GM18868 (cell line): Measurements from ENCODE around the gene CLEC2B.
"Not testable (repeated sequence)": the region's sequence is repeated elsewhere in the genome, so short reads cannot be mapped to it uniquely, and the experiment has no call there.

Source experiments
- ATAC-seq: cut with Tn5 transposase; IDR thresholded peaks from one replicate; pipeline ENCODE4 v1.9.1; 2021; ENCODE audit warnings: mild to moderate bottlenecking, moderate library complexity; ENCODE audit not compliant: unreplicated experiment

The CLEC2B gene

DNA sequence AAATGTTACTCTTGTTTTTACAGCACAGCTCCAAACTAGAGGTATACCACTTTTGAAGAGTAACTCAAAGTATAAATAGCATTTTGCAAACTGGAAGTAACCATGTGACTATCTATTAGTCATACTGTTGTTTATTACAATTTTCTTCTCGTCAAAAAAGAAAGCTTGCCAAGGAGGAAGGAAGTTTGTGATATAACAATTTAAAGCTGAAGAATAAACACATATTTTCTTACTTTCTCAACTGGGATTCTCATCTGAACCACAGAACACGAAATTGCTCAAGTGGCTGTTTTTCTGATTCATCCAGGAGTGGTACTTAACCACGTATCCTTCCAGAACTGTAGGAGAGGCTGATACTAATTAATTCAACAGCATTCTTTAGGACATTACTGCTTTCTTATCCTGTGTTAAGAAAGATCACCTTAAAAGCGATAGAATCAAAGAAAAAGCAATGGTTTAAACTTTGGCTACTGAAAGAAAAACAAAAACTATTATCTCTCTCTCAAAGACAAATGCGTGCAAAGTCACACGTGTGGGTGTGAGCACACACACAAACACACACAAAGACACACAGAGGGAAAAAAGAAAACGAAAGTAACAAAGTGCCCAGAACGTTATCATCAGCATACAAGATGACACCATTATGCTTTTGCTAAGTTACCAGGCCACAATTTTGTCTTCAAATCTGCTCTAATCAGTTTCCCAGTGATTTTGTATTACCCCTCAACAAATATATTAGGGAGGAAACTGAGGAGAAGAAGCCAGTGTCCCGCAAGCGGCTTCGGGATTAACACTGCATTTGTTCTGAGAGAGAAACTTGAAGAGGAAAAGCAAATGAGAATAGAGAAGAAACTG lies at the start of gene CLEC2B:
TSS of gene CLEC2B (minus strand) at position 48 of the 855 bp plus-strand sequence.
- peak; percentile 50 for ATAC-seq

DNA sequence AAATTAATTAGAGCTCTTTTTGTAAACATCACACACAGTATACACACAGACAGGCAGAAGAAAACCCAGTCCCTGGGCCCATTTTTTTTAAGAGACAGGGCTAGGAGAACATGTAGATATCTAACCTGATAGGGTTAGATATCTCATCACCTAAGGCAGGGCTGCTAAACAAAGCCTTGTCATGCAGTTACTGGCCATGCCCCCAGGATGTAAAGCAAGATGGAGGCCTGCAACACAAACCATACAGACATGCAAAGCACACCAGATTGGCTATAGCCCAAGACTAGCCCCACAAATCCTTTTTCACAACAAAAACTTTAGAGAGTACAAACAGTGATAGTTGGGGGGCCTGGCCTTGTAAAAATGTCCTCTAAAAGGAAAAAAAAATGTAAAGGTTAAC lies 42.6 kb upstream of the CLEC2B start:
- ATAC-seq = no peak

DNA sequence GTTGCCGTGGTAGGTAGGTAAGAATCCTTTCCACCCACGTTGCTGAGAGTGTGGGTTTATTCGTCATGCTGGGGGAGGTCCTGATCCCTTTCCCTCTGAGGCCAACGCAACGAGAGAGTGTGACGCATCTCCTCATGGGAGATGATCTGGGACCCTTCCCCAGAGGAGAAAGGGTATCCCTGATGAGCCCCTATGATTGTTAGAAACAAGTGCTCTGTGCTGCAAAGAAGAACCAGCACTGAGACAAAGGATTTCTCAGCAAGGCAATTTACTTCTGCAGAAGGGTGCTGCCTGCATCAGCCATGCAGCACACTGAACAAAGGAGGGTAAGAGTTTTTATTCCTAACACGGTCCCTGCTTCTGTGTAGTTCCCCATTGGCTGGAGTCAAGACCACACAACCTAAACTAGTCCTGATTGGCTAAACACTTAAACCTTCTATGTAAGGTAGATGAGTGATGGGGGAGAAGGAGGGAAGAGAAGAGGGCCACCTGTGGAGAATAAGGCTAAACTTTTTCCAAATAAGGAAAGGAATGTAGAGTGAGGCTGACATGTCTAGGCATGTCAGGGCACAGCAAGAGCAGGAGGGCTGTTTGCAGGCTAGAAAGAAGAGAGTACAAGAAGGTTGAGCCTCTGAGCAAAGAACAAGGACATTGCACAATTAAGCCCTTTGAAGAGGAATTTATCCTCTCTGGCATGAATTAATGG lies 41.7 kb upstream of the CLEC2B start:
- ATAC-seq = no peak

DNA sequence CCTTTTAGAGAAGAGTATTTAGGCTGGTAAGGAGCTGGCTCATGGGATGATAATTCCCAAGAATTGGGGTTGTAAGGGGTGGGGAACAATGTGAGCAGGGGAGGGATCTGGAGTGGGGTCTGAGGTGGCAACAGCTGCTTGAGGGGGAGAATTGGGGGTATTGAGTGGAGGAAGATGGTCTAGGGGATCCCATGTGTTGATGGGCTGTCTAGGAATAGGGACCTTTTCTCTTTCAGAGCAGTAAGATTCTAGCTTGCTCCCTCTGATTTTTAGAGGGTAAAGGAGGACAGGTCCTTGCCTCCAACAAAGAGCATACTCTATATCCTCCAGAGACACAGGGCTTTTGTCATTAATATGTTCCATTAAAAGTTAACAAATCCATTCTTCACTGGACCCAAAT lies 40.6 kb upstream of the CLEC2B start:
- no peak for ATAC-seq

DNA sequence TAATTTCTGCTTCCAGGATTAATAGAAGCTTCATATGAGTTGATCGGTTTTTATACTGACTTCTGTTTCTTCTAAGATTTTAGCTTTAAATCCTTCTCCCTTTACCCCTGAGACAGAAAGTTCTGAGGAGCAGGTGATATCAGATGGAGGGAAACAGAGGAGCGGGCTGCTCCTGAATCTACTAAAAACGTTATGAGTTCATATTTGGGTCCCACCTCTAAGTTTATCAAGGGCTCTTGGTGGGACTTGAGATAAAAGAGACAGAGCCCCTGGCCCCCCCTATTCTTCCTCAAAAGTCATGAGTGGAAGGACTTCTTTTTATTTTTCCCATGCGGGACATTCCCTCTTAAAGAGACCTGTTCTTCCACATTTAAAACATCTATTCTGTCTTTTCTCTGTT lies 39.2 kb upstream of the CLEC2B start:
- no peak for ATAC-seq

DNA sequence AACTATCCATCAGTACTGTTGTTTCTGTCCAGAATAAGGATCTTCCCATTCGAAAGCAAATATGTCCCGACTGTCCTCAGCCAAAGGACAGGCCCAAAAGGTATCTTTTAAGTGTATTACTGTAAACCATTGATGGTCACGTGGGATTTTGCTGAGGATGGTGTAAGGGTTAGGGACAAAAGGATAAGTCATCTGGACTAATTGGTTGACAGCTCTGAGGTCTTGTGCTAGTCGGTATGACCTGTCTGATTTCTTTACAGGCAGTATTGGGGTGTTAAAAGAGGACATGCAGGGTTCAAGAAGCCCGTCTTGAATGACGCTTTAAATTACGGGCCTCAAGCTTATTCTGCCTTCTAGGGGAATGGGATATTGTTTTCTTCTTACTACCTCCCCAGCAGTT lies 38.6 kb upstream of the CLEC2B start:
- ATAC-seq = no peak

DNA sequence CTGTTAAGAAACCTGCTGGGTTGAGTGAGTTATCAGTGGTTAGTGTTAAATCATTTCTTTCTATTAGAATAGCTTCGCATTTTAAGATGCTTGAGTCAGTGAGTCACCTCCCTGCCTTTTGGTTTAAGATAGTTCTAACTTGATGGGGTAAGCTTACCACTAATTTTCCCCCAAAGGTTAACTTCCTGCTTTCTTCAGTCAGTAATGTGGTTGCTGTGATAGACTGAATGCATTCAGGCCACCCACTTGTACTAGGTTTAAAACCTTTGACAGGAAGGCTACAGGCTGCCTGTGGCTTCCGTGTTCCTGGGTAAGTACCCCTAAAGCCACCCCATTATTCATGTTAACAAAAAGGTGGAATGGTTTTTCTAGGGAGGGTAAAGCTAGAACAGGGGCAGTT lies 37.7 kb upstream of the CLEC2B start:
- ATAC-seq = no peak

DNA sequence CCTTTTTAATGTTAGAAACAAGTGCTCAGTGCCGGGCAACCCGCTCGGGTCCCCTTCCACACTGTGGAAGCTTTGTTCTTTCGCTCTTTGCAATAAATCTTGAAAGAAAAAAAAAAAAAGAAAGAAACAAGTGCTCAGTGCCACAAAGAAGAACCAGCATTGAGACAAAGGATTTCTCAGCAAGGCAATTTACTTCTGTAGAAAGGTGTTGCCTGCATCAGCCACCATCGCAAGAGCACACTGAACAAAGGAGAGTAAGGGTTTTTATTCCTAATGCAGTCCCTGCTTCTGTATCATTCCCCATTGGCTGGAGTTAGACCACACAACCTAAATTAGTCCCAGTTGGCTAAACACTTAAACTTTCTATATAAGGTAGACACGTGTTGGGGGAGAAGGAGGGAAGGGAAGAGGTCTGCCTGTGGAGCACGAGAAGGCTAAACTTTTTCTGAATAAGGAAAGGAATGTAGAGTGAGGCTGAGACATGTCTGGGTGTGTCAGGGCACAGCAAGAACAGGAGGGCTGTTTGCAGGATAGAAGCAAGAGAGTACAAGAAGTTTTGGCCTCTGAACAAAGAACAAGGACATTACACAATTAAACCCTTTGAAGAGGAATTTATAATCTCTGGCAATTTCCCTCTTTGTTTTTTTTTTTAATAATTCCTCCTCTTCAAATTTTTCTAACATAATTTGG lies 33.5 kb upstream of the CLEC2B start:
- ATAC-seq = no peak

DNA sequence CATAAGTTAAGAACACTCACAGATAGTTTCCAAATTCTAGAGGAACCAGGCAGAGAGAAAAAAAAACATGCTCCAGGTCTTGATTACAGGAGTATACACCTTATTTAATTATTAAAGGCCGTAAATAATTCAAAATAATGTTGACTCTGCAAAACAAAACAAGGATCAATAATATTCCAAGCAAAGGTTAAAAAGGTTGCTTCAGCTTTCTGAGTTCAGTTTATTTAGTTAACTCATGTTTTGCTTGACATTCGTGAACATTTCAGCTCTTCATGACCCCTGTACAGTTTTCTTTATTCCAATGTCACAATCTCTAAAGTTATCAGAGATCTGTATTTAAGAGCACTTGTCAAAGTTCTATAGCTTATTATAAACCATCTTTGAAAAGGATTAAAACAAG lies 31.8 kb upstream of the CLEC2B start:
- ATAC-seq = no peak

DNA sequence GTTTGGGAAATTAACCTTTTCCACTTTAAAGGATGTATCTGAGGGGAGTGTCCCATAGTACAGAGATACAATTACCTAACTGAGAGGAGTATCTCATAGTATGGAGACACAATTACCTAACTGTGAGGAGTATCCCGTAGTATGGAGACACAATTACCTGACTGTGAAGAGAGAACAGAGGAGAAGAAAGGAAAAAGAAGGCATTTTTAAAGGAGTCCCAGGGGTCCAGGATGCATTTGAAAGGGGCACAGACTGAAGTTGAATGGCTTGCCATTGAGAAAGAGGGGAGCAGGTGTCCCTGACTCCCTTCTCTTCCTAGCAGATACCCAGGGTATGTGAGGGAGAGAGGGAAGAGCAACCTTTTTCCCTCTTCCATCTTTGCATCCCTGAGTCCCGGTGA lies 30.1 kb upstream of the CLEC2B start:
- no peak for ATAC-seq

DNA sequence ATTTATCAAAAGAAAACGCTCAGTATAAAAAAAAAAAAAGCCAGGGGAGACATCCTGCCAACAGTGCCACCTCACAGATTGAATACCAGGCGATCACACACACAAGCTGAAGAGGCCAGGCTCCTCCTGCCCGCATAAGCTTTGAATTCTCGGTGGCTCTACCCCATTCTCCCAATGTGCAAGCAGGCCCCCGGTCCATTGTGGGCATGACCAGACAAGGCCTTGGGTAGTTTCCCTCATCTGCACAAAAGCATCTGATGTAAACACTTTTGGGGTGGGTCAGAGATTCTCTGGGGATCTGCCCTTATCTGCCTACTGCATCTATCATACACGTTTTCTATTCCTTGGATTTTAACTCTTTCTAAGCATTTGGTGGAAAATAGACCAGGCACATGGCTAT lies 28.4 kb upstream of the CLEC2B start:
- ATAC-seq = no peak

DNA sequence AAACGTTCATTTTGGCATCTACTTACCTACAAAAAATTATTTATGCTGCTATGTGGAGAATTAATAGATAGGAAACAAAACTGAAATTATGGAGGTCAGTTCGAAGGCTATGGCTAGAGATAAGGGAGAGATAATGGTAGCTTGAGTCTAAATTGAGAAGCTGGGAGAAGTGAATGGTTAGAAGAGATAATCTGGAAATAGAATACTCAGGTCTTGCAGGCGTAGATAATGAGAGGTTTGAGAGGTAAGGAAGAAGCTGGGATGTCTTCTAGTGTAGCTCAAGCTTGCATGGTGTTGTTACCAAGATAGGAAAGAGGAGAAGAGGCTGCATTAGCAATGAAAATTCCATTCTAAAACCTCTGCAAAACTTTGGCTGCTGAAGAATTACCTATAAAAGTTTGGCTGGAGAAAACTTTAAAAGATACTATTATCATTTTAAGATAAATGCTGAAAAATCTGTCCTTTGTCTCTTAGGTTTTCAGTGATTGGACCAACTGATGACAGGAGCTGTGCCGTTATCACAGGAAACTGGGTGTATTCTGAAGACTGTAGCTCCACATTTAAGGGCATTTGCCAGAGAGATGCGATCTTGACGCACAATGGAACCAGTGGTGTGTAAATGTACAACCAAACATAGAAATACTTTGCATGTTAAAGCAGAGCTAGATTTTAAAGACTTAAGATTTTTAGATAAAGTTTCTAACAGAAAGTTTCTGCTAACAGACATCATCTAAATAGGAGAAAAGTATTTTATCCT lies 26.2 kb upstream of the CLEC2B start:
- ATAC-seq = no peak

DNA sequence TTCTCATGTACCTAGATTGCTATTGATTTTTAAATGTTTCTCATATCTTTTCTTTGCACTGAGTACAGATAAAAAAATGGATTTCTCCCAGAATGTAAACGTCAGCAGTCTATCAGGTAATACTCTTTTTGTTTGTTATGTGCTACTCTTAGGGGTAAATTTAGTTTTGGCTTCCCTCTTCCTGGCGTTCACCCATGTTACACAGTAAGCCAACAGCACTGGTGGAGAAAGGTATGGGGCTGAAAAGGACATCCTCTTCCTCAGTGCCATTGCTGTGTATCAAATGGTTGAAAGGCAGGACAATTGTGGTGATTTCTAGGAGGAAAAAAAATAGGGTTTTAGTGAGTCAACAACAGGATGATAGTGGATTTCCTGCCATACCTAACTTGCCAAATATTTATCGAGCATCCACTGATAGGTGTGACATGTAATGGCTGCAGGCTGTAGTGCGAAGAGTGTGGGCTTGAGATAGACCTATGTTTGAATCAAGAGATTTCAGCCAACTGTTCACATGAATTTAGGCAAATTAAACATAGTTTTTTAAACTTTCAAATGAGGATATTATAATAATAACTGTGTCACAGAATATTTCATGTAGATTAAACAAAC lies 19.6 kb upstream of the CLEC2B start:
- ATAC-seq = no peak

DNA sequence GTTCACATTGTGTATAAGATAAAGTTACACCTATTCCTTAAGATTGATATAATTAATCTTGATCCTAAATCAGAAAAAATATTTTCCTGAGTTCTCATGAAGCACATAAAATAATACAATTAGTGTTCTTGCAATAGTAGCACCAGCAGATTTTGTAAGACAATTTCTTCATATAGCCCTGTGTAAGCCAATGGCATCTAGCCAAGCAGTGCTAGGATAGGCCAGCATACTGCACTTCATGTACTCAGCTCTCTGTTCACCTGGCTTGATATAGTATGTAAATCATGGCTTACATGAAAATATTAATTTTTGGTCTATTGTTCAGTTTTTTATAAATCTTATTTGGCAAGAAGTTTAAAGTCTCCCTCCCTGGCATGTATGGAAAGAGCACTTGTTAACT lies 14.0 kb upstream of the CLEC2B start:
- no peak for ATAC-seq

DNA sequence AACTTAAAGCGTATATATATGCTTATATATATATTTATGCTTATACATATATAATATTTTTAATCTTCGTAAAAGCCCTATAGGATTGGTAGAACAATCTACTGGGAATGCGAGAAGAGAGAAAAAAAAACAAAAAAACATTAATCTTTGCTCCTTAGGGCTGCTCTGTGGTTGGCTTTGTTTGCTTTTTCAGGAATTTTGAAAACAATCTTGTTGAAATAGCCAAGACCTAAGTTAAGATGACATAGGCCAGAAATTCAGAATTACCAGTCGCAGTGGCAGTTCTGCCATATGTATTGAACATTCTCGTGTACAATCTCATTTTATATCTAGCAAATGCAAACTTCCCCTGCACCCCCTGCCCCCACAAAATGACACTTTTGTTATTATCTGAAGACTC lies 12.8 kb upstream of the CLEC2B start:
- ATAC-seq = no peak

DNA sequence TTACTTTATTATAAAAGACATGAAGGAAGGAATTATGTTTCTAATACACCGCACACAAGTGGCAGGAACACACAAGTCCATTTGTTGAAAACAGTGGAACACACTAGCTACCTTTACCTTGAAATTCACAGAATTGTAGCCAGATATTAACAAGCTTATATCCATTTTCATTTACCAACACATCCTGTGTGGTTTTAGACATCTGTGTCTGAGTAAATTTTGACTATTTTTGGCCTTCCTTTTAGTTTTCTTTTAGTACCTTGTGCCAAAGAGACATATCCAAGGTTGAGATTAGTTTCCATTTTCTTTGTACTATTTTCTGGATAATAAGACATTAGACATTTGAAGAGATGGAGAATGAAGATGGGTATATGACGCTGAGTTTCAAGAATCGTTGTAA lies 12.1 kb upstream of the CLEC2B start, which contains the start of gene KLRF2:
TSS of gene KLRF2 (plus strand) at position 244 of the 400 bp plus-strand sequence. CDS start at position 351, 107 bp downstream.
- ATAC-seq = no peak

DNA sequence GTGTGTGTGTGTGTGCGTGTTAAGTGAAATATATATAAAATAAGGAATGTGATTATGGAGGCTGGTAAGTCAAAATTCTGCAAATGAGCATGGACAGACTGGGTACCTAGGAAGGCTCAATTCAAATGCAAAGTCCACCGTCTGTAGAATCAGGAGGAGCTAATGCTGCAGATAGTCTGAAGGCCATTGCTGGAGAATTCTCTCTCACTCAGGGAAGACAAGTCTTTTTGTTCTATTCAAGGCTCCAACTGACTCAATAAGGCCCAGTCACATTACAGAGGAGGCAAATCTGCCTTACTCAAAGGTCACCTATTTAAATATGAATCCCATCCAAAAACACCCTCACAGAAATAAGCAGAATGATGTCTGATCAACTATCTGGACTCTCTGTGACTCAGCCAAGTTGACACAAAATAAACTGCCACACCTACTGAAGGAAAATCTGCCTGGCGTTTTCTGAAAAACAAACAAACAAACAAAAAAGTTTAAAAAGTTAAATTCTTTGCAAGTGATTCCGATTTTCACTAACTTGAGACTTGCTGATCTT lies 11.5 kb upstream of the CLEC2B start:
- no peak for ATAC-seq

DNA sequence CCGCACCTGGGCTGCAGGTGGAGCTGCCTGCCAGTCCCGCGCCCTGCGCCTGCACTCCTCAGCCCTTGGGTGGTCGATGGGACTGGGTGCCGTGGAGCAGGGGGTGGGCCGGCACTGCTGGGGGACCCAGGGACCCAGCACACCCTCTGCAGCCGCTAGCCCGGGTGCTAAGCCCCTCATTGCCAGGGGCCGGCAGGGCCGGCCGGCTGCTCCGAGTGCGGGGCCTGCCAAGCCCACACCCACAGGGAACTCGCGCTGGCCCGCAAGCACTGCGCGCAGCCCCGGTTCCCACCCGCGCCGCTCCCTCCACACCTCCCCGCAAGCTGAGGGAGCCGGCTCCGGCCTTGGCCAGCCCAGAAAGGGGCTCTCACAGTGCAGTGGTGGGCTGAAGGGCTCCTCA lies 7.0 kb upstream of the CLEC2B start:
- ATAC-seq = not testable (repeated sequence)

DNA sequence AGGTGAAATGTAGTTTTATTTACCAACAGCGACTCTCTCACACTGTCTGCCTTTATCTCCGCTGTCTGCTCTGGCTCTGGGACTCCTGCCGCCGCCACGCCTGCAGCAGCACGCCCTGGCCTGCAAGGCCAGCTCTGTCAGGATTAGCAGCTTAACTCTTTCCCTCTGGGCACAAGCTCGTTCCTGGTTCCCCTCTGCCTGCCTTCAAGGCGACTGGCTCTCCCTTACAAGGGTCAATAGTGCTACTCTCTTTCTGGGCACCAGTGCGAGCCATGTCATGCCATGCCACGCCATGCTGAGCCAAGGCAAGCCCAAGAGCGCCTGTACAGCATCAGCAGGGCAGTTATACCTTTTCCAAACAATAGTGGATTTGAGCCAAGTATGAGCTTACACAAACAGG lies 3.6 kb upstream of the CLEC2B start:
- ATAC-seq = no peak

DNA sequence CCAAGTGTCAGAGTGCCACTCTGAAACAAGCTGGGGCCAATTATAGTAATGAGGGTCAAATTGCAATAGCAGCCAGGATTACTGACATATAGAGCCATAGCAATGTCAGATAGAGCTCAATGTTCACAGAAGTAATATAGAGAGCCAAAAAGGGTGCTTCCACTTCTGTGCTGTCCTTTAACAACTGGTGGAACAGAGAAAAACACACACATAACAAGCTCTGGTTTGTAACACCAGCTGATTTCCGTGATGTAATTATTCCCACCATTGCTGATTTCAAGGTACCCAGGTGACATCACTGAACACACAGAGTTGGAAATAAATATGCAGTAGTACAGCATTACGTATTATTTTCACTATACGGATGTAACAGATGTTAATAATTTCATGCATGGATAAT lies 3.0 kb upstream of the CLEC2B start:
- no peak for ATAC-seq
